HG02981 (cell line): ENCODE data around the gene MBD2.

Experiments
- ATAC-seq: cut with Tn5 transposase; IDR thresholded peaks from one replicate; pipeline ENCODE4 v1.9.1; 2021; ENCODE audit warnings: mild to moderate bottlenecking, moderate library complexity; ENCODE audit not compliant: unreplicated experiment

Gene MBD2

DNA sequence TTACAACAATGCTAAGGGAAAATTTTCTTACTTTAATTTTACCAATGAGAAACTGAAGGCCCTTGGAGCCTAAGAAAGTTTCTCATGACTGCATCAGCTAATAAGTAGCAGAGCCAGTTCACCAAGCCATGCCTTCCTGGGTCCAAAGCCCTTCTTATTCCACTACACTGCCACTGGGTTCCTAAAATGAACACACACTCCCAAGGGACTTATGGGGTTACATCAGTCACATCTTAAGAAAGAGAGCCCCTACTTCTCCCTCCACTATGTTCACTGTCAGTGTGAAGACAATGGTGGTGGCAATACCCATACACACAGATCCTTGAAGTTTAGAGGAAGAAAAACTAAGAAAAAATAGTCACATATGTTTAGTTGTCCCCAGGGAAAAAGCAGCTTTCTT lies 20.6 kb downstream of the MBD2 start:
- ATAC-seq = peak; percentile 62

DNA sequence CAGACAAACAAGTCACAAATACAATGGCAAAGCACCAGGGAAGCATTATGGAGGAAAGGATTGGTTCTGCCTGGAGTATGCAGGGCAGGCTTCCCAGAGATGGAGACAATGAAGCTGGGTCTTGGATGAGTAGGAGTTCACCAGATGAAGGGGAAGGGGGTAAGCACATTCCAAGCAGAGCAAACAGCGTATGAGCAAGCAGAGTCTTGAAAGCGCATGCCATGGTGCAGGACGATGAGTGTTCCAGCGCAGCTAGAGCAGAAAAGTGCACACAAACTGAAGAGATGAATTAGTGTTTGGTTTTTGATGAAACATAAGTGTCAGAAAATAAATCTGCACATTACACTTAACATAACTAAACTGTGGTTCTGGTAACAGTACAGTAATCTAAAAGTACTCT lies 21.6 kb downstream of the MBD2 start:
- no peak for ATAC-seq

DNA sequence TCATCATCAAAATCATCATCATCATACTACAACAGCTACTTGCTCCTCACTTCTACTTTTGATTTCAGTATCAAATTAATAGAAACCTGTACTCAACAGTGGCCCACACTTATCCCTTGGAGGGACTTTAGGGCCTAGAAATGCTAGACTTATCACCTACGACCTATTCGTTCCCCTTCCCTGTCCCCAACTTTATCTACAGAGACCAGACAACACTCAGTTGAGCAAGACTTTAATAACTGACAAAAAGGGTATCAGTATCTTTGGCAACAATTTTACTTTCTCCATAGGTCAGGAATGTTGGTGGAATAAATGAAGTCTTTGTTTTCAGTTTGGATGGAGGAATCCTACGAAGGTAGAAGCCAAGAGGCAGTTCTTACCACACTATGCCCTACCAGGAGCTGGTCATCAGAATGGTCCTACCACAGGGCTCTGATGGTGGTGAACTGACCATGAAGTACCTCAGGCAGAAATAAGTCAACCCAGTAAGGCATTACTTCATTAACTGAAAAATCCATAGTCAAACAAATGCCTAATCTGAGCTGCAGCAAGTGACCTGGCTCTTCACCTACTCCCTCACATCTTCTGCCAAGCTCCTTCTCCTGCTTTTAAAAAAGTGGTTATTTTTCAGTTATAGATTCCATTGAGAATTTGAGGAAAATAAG lies 26.6 kb downstream of the MBD2 start:
- ATAC-seq = no peak

DNA sequence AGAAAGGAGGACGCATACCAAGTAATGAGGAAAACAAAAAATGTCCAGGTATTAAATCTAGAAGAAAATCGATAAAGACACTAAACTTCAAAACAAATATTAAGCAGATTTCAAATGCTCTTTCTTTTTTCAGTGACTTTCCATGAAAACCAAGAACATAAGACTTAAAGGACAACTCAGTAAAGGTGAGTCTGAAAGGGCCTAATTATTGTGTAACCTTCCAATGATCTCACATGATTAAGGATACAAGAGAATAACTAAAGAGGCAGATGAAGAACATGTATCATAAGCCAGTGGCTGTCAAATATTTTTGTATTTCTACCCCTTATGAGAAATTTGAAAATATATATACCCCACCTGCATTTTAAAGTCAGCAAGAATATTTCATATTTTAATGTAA lies 30.7 kb downstream of the MBD2 start:
- ATAC-seq = no peak

DNA sequence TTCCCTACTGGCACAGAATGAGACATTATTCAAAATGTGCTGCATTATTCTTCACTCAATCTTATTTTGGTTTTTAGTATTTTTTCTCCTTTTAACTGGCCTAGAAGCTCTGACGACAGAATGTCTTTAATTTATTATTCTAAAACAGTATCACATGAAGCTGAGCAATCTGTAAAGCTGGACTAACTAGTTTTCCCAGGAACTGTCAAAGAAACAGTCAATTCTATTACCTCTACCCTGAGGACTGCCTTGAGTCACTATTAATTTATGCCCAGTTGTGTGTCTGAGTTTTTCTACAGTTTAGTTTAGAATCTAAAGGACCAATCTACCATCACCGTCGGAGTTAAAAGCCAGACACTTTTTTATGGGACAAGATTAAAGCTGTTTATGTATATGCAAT lies 31.6 kb downstream of the MBD2 start:
- no peak for ATAC-seq

DNA sequence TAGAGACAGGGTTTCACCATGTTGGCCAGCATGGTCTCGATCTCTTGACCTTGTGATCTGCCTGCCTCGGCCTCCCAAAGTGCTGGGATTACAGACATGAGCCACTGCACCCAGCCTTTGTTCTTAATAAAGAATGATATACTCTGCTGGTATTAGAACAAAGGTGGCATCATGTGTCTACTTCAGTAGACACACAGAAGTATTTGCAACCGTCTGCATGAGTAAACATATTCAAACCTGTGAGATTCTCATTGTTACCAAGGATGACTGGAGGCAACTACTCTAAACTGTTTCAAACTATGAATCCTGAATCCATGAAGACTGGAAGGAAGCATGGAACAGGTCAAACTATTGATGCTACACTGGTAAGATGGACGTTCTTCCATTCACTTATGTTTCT lies 32.1 kb downstream of the MBD2 start:
- ATAC-seq = no peak

DNA sequence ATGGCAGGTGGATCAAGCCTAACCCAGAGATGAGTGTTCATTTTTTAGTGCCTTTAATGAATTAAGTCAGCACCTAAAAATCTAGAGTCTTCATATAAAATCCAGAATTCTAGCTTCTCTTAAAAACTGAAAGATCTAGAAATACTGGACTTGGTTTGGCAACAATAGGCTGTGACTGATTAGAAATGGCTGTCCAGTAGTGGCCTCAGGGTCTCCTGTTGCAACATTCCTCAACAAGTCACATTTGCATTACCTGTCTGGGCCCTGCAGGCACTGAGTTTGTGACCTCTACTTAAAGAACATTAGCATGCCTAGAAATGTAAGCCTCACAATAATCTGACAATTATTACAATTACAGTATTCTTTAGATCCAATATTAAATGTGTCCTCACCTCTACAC lies 33.1 kb downstream of the MBD2 start:
- ATAC-seq = no peak

DNA sequence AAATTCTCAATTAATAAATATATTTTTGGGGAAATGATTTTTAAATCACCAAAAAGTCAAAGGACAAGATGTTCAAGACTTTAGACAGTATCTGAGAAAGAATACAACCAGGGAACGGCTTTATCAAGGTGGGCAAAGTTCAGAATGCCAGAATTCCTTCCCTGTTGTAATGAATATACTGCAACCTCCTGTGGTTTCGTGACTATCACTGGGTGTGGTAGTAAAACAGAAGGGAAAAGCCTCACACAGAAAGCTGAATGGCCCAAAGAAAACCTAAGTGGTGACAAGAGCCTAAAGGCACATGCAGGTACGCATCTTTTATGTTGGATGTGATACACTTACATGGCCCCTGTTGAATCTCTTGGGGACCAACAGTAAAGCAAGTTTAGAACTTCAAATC lies 37.1 kb downstream of the MBD2 start:
- no peak for ATAC-seq

DNA sequence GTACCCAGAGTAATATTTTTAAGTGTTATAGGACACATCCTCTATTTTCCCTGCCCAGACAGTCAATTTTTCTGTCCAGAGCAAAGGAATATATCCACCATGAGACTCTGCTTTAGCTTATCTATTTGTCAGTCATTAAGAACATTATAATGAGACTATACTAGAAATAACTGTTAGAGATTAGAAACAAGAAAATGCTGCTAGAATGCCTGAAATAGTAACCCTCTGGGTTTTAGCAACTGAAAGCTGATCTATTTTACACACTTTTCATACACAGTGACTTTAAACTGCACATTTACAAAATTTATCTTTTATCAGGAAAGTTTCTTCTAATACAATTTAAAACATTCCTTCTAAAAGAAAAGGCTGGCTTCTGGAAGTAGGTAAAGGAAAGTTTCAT lies 39.6 kb downstream of the MBD2 start:
- no peak for ATAC-seq

DNA sequence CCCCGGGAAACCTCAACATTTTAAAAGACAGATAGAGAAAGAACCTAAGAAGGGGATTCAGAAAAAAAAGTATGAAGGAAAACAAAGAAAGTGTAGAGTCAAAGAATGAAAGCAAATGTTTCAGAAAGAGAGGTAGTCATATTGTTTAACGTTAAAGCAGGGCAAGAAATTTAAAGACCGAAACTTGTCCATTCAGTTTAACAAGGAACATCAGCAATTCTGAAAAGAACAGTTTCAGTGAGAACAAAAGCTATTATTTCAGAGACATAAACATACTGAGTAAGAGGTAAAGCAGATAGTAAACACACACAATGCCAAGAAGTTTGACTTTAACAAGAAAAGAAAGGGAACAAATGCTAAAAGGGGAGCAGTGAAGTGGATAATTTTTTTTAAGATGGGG lies 41.1 kb downstream of the MBD2 start:
- no peak for ATAC-seq

DNA sequence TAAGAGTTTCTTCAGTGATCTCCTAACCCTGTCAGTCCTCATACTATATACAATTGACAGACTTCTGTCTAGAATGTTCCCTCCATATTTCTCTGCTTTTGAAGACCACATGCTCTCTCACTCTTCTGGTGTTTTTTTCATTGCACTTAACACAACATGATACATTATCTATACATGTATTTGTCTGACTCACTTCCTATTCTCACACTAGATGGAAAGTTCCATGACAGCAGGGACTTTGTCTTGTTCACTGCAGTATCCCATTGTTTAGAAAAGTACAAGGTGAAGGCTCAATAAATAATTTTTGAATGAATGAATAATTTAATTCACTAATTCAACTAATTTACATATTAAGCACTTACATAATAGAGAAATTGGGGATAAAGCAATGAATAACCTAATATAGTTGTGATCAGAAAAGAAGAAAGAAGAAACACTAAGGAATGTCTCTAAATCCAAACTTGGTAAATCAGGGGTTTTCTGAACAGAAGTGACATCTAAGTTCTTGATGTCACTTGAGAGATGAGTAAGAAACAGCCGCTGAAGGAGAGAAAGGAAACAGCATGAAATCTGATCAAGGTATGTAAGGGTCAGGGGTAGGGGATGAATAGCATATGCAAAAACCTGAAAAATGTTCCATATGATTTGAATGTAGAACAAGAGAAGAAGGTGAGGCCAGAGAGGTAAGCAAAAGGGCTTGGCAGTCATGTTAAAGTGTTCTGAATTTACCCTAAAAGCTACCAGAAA lies 42.4 kb downstream of the MBD2 start:
- ATAC-seq = peak; percentile 81

DNA sequence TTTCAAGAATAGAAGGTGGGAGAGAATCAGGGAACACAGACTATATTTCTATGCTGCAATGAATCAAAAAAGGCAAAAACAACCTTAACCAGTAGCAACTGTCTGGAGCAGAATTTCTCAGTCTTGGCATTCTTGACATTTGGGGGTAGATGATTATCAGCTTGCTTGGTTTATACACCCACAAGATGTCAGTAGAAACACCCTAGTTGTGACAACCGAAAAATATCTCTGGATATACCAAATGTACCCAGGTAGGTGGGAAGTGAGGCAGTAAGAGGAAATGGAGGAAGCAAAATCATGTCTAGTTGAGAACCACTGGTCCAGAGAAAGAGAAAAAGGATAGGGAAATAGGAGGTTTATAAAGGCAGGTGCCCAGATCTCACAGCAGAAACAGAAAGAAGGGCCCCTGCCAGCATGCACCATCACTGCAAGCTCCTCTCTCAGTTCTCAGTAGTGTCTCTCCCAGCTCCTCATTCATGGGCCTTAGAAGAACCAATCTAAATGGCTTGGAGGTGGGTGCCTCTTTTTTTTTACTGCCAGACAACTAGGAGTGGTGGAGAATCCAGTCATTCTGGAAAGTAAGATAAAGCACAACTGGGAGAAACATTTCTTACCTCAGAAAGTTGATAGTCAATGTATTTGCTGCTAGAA lies 50.4 kb downstream of the MBD2 start:
- peak; percentile 74 for ATAC-seq

DNA sequence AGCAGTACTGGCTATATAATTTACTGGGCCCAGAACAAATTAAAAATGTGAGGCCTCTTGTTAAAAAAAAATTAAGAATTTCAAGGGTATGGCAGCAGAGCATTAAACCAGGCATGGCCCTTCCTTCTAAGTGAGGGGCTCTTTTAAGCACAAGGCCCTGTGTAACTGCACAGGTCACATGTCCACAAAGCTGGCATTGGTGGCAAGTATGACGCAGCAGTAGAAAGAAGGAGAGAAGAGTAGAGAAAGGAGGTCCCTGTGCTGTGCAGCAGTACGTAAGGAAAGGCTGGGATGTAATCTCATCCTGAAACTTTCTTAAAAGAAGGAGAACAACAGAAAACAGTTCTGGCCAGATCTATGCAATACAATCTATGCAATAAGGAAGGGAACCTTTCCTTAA lies 51.2 kb downstream of the MBD2 start:
- no peak for ATAC-seq

DNA sequence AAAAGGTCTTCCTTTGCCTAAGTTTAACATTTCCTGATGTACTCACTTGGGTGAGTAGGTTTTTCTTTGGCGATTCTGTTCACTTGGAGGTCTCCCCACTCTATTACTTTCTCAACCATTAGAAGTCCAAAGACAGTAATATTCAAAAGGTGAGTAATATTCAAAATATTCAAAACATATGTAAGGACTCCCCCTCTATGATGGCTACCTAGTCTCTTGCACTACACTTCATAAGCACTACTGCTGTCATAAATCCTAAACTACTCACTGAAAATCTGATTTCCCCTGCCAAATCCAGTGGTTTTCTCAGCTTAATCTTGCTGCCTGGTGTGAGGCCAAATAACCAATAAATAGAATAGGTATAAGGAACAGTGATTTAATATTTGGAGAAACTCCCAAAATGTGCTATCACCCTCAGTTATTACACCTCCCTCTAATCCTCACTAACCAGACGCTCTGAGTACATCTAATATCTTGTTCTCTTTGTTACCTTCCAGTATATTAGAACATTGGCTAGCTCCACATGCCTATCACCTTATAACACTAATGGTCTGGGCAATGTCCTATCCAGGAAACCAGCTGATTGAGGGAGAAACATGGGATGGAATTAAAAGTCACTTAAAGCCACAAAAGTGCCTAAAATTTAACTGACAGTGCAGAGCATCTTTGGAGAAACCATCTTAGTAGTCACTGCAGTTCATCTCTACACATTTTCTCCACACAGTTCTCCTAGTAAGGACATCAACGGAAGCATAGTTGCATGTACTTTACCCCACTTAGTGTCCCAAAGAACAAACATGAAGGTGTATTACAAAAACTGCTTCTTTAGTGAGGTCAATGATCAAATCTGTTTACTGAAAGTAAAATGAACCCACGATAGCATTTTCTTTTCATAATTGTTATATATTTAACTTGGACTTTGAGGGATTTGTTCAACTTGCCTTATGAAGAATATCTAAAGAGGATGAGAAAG lies 54.8 kb downstream of the MBD2 start:
- ATAC-seq = no peak

DNA sequence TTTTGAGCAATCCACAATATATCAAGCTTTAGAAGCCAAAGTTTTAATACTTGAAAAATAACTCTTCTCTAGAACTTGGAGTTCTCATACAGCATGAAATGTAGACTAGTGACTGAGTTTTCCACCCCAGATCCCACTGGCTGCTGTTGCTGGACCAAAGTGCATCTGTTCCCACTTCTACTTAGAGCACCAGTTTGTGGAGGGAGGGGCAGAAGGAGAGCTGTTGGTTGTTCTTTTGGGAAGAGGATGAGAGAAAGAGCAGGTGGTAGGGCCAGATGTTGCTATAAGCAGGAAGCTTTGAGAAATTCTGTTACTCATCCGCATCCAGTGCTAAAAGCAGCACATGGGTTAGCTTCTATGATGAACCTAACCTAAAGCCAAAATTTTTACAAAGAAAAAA lies 59.0 kb downstream of the MBD2 start:
- no peak for ATAC-seq

DNA sequence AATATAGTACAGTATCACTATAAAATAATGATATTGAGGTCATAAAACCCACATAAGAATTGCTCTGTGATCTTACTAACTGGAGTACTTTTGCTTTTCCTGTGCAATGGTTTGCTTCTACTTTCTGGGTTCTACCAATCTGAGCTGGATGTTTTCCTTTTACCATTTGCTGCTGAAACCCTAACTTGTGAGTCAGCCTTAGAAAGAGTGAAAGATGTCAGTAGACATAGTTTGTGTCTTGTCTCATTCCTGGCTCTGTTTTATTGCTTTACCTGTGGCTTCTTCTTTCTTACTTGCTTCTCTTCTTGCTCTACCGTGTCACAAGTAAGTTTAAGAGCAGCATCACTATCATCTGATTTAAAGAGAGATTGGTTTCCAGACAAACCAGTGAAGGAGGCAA lies 61.0 kb downstream of the MBD2 start:
- ATAC-seq = no peak

DNA sequence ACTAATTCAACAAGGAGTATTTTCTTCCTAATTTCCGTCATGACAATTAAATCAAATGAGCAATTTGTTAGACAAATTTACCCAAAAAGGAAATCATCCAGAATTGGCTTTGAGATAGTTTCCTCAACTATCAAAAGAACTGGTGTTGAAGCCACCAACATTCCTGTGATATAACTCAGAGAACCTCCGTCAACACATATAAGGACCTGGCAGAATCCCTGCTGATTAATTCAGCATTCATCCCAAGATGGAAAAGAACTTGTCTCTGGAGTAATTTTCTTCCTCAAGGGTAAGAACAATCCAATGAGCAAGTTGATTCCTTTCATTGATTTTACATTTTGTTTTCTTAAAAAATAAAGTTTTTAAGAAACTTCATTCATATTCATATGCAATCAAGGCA lies 62.0 kb downstream of the MBD2 start:
- ATAC-seq = no peak

DNA sequence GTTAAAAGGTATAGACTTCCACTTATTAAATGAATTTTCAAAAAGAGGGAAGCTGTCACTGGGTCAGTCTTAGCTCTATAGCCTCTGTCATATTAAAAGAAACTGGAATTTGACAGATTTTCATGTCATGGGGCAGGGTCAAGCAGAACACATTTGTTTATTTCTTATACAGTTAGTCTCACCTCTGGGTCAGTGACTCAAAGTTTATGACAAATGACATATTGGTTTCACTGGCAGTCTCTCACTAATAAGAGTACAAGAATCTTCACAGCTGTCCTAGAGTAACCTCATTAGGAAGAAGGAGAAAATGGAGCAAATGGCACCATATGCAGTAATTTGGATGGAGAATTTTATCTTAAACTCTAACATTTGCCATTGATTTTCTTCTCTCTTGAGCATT lies 63.2 kb downstream of the MBD2 start:
- no peak for ATAC-seq

DNA sequence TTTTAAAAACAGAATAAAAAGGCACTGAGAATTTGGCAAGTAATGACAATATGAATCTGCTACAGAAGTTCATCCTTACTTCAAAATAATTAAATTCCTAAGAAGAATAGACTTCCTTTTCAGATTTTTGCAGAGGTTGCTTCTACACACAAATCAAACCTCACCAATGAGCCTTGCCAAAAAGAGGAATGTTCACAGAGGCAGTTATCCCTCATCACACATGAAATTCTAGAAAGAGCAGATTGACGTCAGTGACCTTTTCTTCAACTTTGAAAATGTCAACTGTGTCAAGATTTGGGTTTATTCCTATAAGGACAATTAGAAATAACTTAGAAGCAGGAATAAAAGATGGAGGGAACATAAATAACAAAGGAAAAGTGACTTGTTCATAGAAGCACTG lies 64.6 kb downstream of the MBD2 start:
- no peak for ATAC-seq

DNA sequence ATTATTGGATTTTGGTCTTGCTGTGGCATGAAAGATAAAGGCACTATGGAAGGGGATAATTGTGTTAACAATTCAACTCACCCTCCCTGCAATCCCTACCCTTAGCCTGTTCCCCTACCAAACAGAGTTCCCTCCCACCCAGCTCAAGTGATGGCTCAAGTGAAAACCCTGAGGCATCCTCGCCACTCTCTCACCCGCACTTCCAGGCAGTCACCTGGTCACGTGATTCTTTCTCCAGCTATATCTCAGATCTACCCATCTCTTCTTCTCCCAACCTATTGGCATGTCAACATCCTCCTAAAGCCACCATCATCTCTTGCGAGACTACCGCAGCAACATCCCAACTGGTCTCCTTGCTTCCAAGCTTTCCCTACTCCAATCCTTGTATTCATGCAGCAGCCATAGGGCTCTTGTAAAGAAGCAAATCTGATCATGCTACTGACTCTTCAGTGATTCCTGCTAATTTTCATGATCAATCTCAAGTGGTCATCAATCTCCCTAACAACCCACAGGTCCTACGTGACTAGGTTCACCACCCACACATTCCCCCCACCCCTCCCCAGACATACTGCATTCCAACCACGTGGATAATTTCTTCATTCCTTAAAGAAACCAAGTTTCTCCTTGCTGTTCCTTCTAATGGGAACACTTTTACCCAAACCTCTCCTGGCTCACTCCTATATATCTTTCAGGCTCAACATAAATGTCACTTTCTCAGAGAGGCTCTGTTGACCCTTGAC lies 66.7 kb downstream of the MBD2 start:
- ATAC-seq = no peak

DNA sequence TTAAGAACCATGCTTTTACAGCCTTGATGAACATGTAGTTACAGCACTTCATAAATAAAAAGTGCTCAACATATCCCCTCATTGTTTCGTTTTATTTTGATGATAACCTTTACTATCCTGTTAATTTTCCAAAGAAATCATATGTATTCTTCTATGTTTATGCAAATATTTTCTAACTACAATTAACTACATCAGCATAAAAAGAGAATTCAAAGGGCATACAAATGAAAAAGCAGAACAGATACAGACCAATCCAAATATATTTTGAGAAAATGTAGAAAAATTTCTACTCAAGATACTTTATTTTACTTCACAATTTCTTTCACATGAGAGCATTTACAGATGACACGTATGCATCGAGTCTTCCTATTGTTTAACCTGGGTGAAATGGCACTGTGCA lies 69.1 kb downstream of the MBD2 start:
- ATAC-seq = no peak
